Measurements from ENCODE around the gene UGT8.

The UGT8 gene

DNA sequence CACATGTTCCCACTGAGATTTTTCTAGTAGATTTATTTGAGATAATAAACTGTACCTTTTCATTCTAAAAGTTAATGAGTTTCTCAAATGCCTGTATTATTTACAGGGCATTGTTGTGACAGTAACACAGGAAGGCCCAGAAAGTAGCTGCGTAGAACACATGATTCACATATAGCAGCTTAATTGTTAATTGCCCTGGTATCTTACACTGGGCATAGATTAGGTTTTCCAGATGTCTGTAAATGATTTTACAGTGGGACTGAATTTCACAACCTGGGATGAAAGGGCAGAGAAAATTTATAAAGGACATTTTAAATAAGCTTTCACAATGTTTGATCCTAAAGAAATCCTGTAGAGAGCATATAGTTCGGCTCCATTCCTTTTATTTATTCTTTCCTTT is 27.6 kb downstream of the UGT8 start:
- no peak overlapping the region for H3K4me3 ChIP-seq
- no peak overlapping the region for H3K9ac ChIP-seq (ENCODE audit: insufficient read length)
- H3K36me3 ChIP-seq (ENCODE audit: insufficient read depth, low read length): no peaks in the 10 kb centered on the region
- H3K9me3 ChIP-seq (ENCODE audit: low read depth, low read length): no peaks in the 10 kb centered on the region
- TF ChIP-seq FOXP2 (optimal IDR thresholded peaks at IDR 0.05; ENCODE audit: control extremely low read depth, extremely low read length, insufficient read depth) (no peak), EZH2 (IDR thresholded peaks at IDR 0.05) (no peak), POLR2AphosphoS5 (IDR thresholded peaks at IDR 0.05; ENCODE audit: borderline replicate concordance, low read depth, low read length) (no peak)
- H3K27ac ChIP-seq: no peak overlapping the region
- DNase-seq (ENCODE audit: low read depth, low spot score): no peak

DNA sequence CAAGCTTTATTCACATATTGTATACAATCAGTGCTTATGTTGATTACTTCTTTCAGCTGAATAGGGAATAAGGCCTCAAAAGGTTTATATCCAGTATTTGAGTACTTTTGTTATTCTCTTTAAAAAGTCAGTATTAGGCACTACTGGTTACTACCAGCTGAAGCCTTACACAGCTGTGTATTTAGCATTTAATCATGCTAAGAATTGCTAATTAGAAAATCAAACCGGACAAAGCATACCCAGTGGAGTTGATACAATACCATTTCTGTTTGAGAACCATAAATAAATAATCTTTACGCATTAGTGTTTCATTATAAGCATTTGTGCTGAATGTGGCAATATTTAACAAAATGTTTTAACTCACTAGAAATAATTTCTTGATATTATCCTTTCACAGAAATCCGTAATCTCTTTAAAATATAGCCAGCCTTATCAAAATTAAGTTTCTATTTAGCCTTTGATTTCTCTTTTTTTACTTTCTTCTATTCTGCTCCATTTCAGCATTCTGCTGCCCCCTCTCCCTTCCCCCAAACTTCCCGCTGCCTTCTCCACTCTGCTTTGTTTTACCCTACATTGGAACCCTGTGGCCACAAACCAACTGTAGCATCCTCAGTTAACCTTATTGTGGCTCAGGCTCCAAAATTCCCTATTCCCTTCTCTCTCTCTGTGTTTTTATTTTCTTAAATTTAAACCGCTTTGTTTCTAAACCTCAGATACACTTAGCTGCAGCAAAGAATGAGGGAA is 37.8 kb downstream of the UGT8 start:
- Histone ChIP-seq H3K9ac (ENCODE audit: insufficient read length) (no peak overlapping the region), H3K9me3 (ENCODE audit: low read depth, low read length) (no peaks in the 10 kb centered on the region), H3K36me3 (ENCODE audit: insufficient read depth, low read length) (no peaks in the 10 kb centered on the region), H3K4me3 (no peak overlapping the region), H3K27ac (peak overlapping the region; percentile 49; the same call in 1 of the 2 replicates)
- TF ChIP-seq FOXP2 (optimal IDR thresholded peaks at IDR 0.05; ENCODE audit: control extremely low read depth, extremely low read length, insufficient read depth): no peak
- TF ChIP-seq EZH2 (IDR thresholded peaks at IDR 0.05): no peak
- TF ChIP-seq POLR2AphosphoS5 (IDR thresholded peaks at IDR 0.05; ENCODE audit: borderline replicate concordance, low read depth, low read length): no peak
- no peak for DNase-seq (ENCODE audit: low read depth, low spot score)

DNA sequence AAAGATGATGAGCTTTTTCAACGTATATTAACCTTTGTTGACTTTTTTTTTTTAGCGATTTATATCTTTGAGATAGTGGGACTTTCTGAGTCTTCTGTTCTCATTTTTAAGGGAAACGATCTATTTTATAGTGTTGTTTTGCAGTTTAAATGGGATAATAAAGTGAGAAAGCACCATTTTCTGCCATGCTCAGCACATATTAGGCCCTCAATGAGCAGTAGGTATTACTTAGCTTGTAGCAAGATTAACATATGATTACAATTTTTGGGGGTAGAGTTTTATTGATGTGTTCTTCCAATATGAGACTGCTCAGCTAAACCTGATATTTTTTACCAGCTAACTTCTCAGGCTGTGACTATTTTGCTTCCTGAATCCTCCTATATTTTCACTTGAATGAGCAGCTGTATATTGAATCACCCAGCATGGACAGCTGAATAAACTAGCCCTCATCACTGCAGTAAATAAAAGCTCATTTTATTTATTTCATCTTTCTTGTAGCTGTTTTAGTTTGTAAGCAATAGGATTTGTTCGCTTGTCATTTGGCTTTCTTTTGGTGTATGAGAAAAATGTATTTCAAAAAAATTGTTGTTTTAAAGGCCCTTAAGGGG is 43.7 kb downstream of the UGT8 start:
- Histone ChIP-seq H3K27ac (peak overlapping the region; percentile 62), H3K36me3 (ENCODE audit: insufficient read depth, low read length) (no peaks in the 10 kb centered on the region), H3K9ac (ENCODE audit: insufficient read length) (no peak overlapping the region), H3K9me3 (ENCODE audit: low read depth, low read length) (no peaks in the 10 kb centered on the region), H3K4me3 (peak overlapping the region; percentile 41)
- TF ChIP-seq POLR2AphosphoS5 (IDR thresholded peaks at IDR 0.05; ENCODE audit: borderline replicate concordance, low read depth, low read length) (no peak), FOXP2 (optimal IDR thresholded peaks at IDR 0.05; ENCODE audit: control extremely low read depth, extremely low read length, insufficient read depth) (no peak), EZH2 (IDR thresholded peaks at IDR 0.05) (no peak)
- no peak for DNase-seq (ENCODE audit: low read depth, low spot score)

- Histone ChIP-seq H3K4me3 (0 out of 2 replicates have a peak overlapping the region, but pooled peaks have one; percentile 11), H3K9me3 (ENCODE audit: low read depth, low read length) (no peaks in the 10 kb centered on the region), H3K36me3 (ENCODE audit: insufficient read depth, low read length) (no peaks in the 10 kb centered on the region), H3K9ac (ENCODE audit: insufficient read length) (no peak overlapping the region), H3K27ac (peak overlapping the region; percentile 54)
- DNase-seq (ENCODE audit: low read depth, low spot score): no peak
- TF ChIP-seq POLR2AphosphoS5 (IDR thresholded peaks at IDR 0.05; ENCODE audit: borderline replicate concordance, low read depth, low read length) (no peak), EZH2 (IDR thresholded peaks at IDR 0.05) (no peak), FOXP2 (optimal IDR thresholded peaks at IDR 0.05; ENCODE audit: control extremely low read depth, extremely low read length, insufficient read depth) (no peak)
Measured at GRCh38 chr4:114649908-114650307, 51.3 kb downstream of the UGT8 start.

GRCh38 chr4:114653675-114654074 is 55.1 kb downstream of the UGT8 start:
- H3K4me3 ChIP-seq: no peak overlapping the region
- no peak overlapping the region for H3K9ac ChIP-seq (ENCODE audit: insufficient read length)
- no peaks in the 10 kb centered on the region for H3K9me3 ChIP-seq (ENCODE audit: low read depth, low read length)
- TF ChIP-seq FOXP2 (optimal IDR thresholded peaks at IDR 0.05; ENCODE audit: control extremely low read depth, extremely low read length, insufficient read depth) (no peak), EZH2 (IDR thresholded peaks at IDR 0.05) (no peak), POLR2AphosphoS5 (IDR thresholded peaks at IDR 0.05; ENCODE audit: borderline replicate concordance, low read depth, low read length) (no peak)
- no peak overlapping the region for H3K27ac ChIP-seq
- H3K36me3 ChIP-seq (ENCODE audit: insufficient read depth, low read length): no peaks in the 10 kb centered on the region
- DNase-seq (ENCODE audit: low read depth, low spot score): no peak

- no peak for DNase-seq (ENCODE audit: low read depth, low spot score)
- Histone ChIP-seq H3K4me3 (no peak overlapping the region), H3K9me3 (ENCODE audit: low read depth, low read length) (no peaks in the 10 kb centered on the region), H3K27ac (no peak overlapping the region), H3K36me3 (ENCODE audit: insufficient read depth, low read length) (no peaks in the 10 kb centered on the region), H3K9ac (ENCODE audit: insufficient read length) (no peak overlapping the region)
- no peak for TF ChIP-seq POLR2AphosphoS5 (IDR thresholded peaks at IDR 0.05; ENCODE audit: borderline replicate concordance, low read depth, low read length)
Measured at GRCh38 chr4:114654592-114654991, 56.0 kb downstream of the UGT8 start.

GRCh38 chr4:114658179-114658578 is 59.6 kb downstream of the UGT8 start:
- H3K36me3 ChIP-seq (ENCODE audit: insufficient read depth, low read length): no peaks in the 10 kb centered on the region
- DNase-seq (ENCODE audit: low read depth, low spot score): no peak
- TF ChIP-seq FOXP2 (optimal IDR thresholded peaks at IDR 0.05; ENCODE audit: control extremely low read depth, extremely low read length, insufficient read depth): no peak
- no peak for TF ChIP-seq POLR2AphosphoS5 (IDR thresholded peaks at IDR 0.05; ENCODE audit: borderline replicate concordance, low read depth, low read length)
- TF ChIP-seq EZH2 (IDR thresholded peaks at IDR 0.05): no peak
- H3K4me3 ChIP-seq: no peak overlapping the region
- H3K9me3 ChIP-seq (ENCODE audit: low read depth, low read length): no peaks in the 10 kb centered on the region
- no peak overlapping the region for H3K27ac ChIP-seq
- no peak overlapping the region for H3K9ac ChIP-seq (ENCODE audit: insufficient read length)

GRCh38 chr4:114658776-114659175 is 60.2 kb downstream of the UGT8 start:
- no peaks in the 10 kb centered on the region for H3K9me3 ChIP-seq (ENCODE audit: low read depth, low read length)
- TF ChIP-seq EZH2 (IDR thresholded peaks at IDR 0.05) (no peak), POLR2AphosphoS5 (IDR thresholded peaks at IDR 0.05; ENCODE audit: borderline replicate concordance, low read depth, low read length) (no peak), FOXP2 (optimal IDR thresholded peaks at IDR 0.05; ENCODE audit: control extremely low read depth, extremely low read length, insufficient read depth) (no peak)

More at GRCh38 chr4:114658776-114659175, 60.2 kb downstream of the UGT8 start:
- no peak overlapping the region for H3K27ac ChIP-seq
- DNase-seq (ENCODE audit: low read depth, low spot score): no peak
- H3K9ac ChIP-seq (ENCODE audit: insufficient read length): no peak overlapping the region
- H3K4me3 ChIP-seq: no peak overlapping the region
- no peaks in the 10 kb centered on the region for H3K36me3 ChIP-seq (ENCODE audit: insufficient read depth, low read length)
